Fibroblast of lung (primary cell): Measurements from ENCODE around the gene ZFAND5. TPM values are rescaled to one million over a fixed set of nuclear protein-coding genes. Genes with fewer than 3 reads are reported as not detected.

Experiments
- DNase-seq, 2 donors: peaks; one replicate each; pipeline versions ENCODE4 v3.0.0 to v3.0.0-alpha.2; 2010; ENCODE audit warnings: low read depth in 2 of 2
- H2AFZ ChIP-seq: 2 replicates; pipeline ENCODE4 v1.5.1; 2012; ENCODE audit warnings: low read length, control low read depth, inconsistent platforms
- H3K27ac ChIP-seq: 2 replicates; pipeline ENCODE4 v1.5.1; 2011; ENCODE audit warnings: low read length, control low read depth; ENCODE audit not compliant: insufficient read depth
- H3K27me3 ChIP-seq: 2 replicates; pipeline ENCODE4 v1.5.1; 2011; ENCODE audit warnings: mild to moderate bottlenecking, low read length; ENCODE audit not compliant: control insufficient read depth, insufficient read depth
- H3K36me3 ChIP-seq: 2 replicates; pipeline ENCODE4 v1.5.1; 2011; ENCODE audit warnings: low read length; ENCODE audit not compliant: control insufficient read depth, insufficient read depth
- H3K4me1 ChIP-seq: 2 replicates; pipeline ENCODE4 v1.5.1; 2011; ENCODE audit warnings: low read length; ENCODE audit not compliant: control insufficient read depth, insufficient read depth; ENCODE audit errors: extremely low read depth
- H3K4me2 ChIP-seq: 2 replicates; pipeline ENCODE4 v1.5.1; 2011; ENCODE audit warnings: low read length, control low read depth; ENCODE audit not compliant: insufficient read depth; ENCODE audit errors: extremely low read depth
- H3K4me3 ChIP-seq, 4 experiments: fragments of 200-600 bp in 1 of 4; sonication (generic) in 1 of 4; replicated peaks in 1 of 4; 2 replicates each; pipeline ENCODE4 v1.5.1; 2011 to 2016; ENCODE audit warnings: low read length in 4 of 4, low read depth in 3 of 4, mild to moderate bottlenecking in 3 of 4, control low read depth in 2 of 4, inconsistent platforms in 1 of 4, mixed read lengths in 1 of 4; ENCODE audit not compliant: insufficient read depth in 1 of 4; ENCODE audit errors: control extremely low read depth in 1 of 4
- H3K79me2 ChIP-seq: 2 replicates; pipeline ENCODE4 v1.5.1; 2012; ENCODE audit warnings: mild to moderate bottlenecking, low read length, inconsistent platforms; ENCODE audit not compliant: control insufficient read depth, insufficient read depth
- H3K9ac ChIP-seq: 2 replicates; pipeline ENCODE4 v1.5.1; 2011; ENCODE audit warnings: mild to moderate bottlenecking, low read length, control low read depth; ENCODE audit not compliant: insufficient read depth
- H3K9me3 ChIP-seq: 2 replicates; pipeline ENCODE4 v1.5.1; 2012; ENCODE audit warnings: low read depth, low read length; ENCODE audit not compliant: control insufficient read depth, insufficient read depth
- H4K20me1 ChIP-seq: 2 replicates; pipeline ENCODE4 v1.5.1; 2011; ENCODE audit warnings: low read length; ENCODE audit not compliant: control insufficient read depth, insufficient read depth; ENCODE audit errors: extremely low read depth
- CTCF ChIP-seq, 2 donors: IDR thresholded peaks in 1 of 2; conservative IDR thresholded peaks in 1 of 2; 1 replicate in 1 of 2; 2 replicates in 1 of 2; pipeline ENCODE4 v1.5.1; 2011 to 2012; ENCODE audit warnings: low read length in 2 of 2, control low read depth in 1 of 2, inconsistent platforms in 1 of 2, low read depth in 1 of 2, mild to moderate bottlenecking in 1 of 2
- EZH2 ChIP-seq: IDR thresholded peaks from 2 replicates; pipeline ENCODE4 v1.5.1; 2012; ENCODE audit warnings: low read length, control low read depth, mild to moderate bottlenecking; ENCODE audit errors: missing control alignments
- polyA plus RNA-seq, 2 donors: library from polyadenylated mRNA; depleted of rRNA in 1 of 2; stranded (reverse) in 1 of 2; unstranded in 1 of 2; fragments of >200 nt; gene quantifications; 2 replicates each; pipeline ENCODE4 v1.2.1, GENCODE V29; 2011 to 2012; ENCODE audit warnings: missing spikeins in 1 of 2
- total RNA-seq: library from RNA; depleted of rRNA; stranded (reverse); fragments of >200 nt; gene quantifications from 2 replicates; pipeline ENCODE4 v1.2.1, GENCODE V29; 2014

The ZFAND5 gene
- total and polyA plus RNA-seq, 2 donors (not counting 1 experiment from before 2014, with no cell fraction given), result 153 to 159 TPM

DNA sequence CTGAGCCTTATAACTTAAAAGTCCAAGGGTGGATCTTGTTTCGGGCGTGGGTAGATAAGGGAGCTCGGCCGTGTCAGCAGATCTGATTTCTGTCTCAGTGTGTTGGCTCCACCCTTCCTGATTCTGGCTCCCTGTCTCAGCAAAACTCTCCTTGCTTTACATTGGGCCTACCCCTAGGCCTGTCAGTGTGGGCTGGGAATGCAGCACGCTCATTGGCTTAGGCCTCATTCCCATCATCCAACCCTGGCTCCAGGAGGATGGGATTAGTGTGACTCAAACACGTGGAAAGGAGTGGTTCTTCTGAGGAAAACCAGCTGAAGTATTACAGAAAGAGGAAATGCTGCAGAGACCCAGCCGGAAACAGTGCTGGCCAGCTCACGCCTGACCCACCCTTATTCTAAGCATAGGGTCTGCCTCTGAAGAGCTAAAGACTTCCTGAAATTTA is 59.9 kb downstream of the ZFAND5 start:
- H3K36me3 ChIP-seq, result no peaks in the 10 kb centered on the region
- no peaks in the 10 kb centered on the region for H3K79me2 ChIP-seq
- no peaks in the 10 kb centered on the region for H3K27me3 ChIP-seq
- DNase-seq, result peak; percentile 60 to 66
- H3K9ac ChIP-seq, result peak overlapping the region; percentile 21
- H3K4me3 ChIP-seq, result peak overlapping the region in 3 of 4 experiments; percentile 40 to 62 (median 49)
- peak overlapping the region; percentile 75 for H3K4me2 ChIP-seq
- no peaks in the 10 kb centered on the region for H3K4me1 ChIP-seq
- no peaks in the 10 kb centered on the region for H3K9me3 ChIP-seq
- peak overlapping the region; percentile 70 for H3K27ac ChIP-seq
- peak overlapping the region; percentile 68 for H2AFZ ChIP-seq
- H4K20me1 ChIP-seq, result no peaks in the 10 kb centered on the region
- no peak for TF ChIP-seq CTCF (conservative IDR thresholded peaks at IDR 0.05 in 1 of 2, IDR thresholded peaks at IDR 0.05 in 1 of 2; ENCODE audit: low read depth in 1 of 2, low read length in 2 of 2)
- no peak for TF ChIP-seq EZH2

GRCh38 chr9:72304538-72304937 is 60.5 kb downstream of the ZFAND5 start:
- no peaks in the 10 kb centered on the region for H3K27me3 ChIP-seq
- no peaks in the 10 kb centered on the region for H3K9me3 ChIP-seq
- peak overlapping the region in 2 of 4 experiments; percentile 39 to 57 for H3K4me3 ChIP-seq
- peak overlapping the region; percentile 21 for H3K9ac ChIP-seq
- peak overlapping the region; percentile 68 for H2AFZ ChIP-seq
- no peaks in the 10 kb centered on the region for H3K79me2 ChIP-seq
- no peaks in the 10 kb centered on the region for H3K4me1 ChIP-seq
- no peak for TF ChIP-seq CTCF (conservative IDR thresholded peaks at IDR 0.05 in 1 of 2, IDR thresholded peaks at IDR 0.05 in 1 of 2; ENCODE audit: low read depth in 1 of 2, low read length in 2 of 2)
- no peak for TF ChIP-seq EZH2
- H3K4me2 ChIP-seq, result peak overlapping the region; percentile 75
- H3K36me3 ChIP-seq, result no peaks in the 10 kb centered on the region
- H4K20me1 ChIP-seq, result no peaks in the 10 kb centered on the region
- peak overlapping the region; percentile 70 for H3K27ac ChIP-seq
- no peak for DNase-seq

Other genes starting within 250 kb of the ZFAND5 start
- gene GDA, start 215.8 kb downstream of the ZFAND5 start, total RNA-seq, result under 0.01 TPM in 1 of 2 replicates, not detected in the other
- gene GDA, start 215.8 kb downstream of the ZFAND5 start, polyA plus RNA-seq, result 0.01 TPM in 1 of 2 replicates, not detected in the other
- gene TMC1, start 156.4 kb upstream of the ZFAND5 start, total RNA-seq, result 0.33 TPM in 1 of 2 replicates, not detected in the other
- 0.02 and 0.27 TPM in 2 replicates for gene TMC1, start 156.4 kb upstream of the ZFAND5 start, polyA plus RNA-seq